ENCODE data around the gene TRPM7.

Gene TRPM7

GRCh38 chr15:50546566-50546965 is 140.0 kb downstream of the TRPM7 start, which contains the start of gene USP50:
Gene USP50 (minus strand): TSS chr15:50546666. CDS start chr15:50546525, 141 bp downstream.
- Histone ChIP-seq H3K9me2 (replicated peaks; ENCODE audit: control insufficient read depth, low read length) (no peaks in the 10 kb centered on the region), H3K36me3 (ENCODE audit: control insufficient read depth, low read length) (no peaks in the 10 kb centered on the region), H3K4me1 (ENCODE audit: control insufficient read depth, low read length) (no peaks in the 10 kb centered on the region), H3K4me2 (ENCODE audit: low read length) (no peak within 1 kb of the TSS), H3K9me3 (ENCODE audit: control insufficient read depth, insufficient read depth, low read length) (no peaks in the 10 kb centered on the region), H3F3A (ENCODE audit: control insufficient read depth, insufficient read depth) (0 out of 2 replicates have a peak, but pooled peaks cover 5% of the 10 kb centered on the region), H3K27ac (ENCODE audit: low read depth, low read length) (no peak within 1 kb of the TSS), H4K20me1 (ENCODE audit: control insufficient read depth, insufficient read depth, low read depth, low read length) (no peaks in the 10 kb centered on the region), H3K4me3 (ENCODE audit: low read length) (no peak within 1 kb of the TSS), H3K79me2 (ENCODE audit: control insufficient read depth, low read length) (no peaks in the 10 kb centered on the region), H3K27me3 (ENCODE audit: control insufficient read depth, low read length) (peaks cover 4% of the 10 kb centered on the region)
- TF ChIP-seq CTCF (IDR thresholded peaks at IDR 0.05; ENCODE audit: low read depth, low read length, poor library complexity, severe bottlenecking): no peak
- no peak for TF ChIP-seq EZH2phosphoT487 (IDR thresholded peaks at IDR 0.05; ENCODE audit: borderline replicate concordance, low read length)

GRCh38 chr15:50544368-50544767 is 142.2 kb downstream of the TRPM7 start:
- no peak overlapping the region for H3K4me2 ChIP-seq (ENCODE audit: low read length)

GRCh38 chr15:50543556-50543955 is 143.0 kb downstream of the TRPM7 start:
- no peaks in the 10 kb centered on the region for H3F3A ChIP-seq (ENCODE audit: control insufficient read depth, insufficient read depth)
- H3K79me2 ChIP-seq (ENCODE audit: control insufficient read depth, low read length): no peaks in the 10 kb centered on the region
- no peak overlapping the region for H3K4me3 ChIP-seq (ENCODE audit: low read length)
- no peaks in the 10 kb centered on the region for H3K9me3 ChIP-seq (ENCODE audit: control insufficient read depth, insufficient read depth, low read length)
- no peaks in the 10 kb centered on the region for H3K36me3 ChIP-seq (ENCODE audit: control insufficient read depth, low read length)
- H3K27me3 ChIP-seq (ENCODE audit: control insufficient read depth, low read length): peaks cover 4% of the 10 kb centered on the region
- H3K27ac ChIP-seq (ENCODE audit: low read depth, low read length): no peak overlapping the region
- no peaks in the 10 kb centered on the region for H3K9me2 ChIP-seq (replicated peaks; ENCODE audit: control insufficient read depth, low read length)
- TF ChIP-seq EZH2phosphoT487 (IDR thresholded peaks at IDR 0.05; ENCODE audit: borderline replicate concordance, low read length) (no peak), CTCF (IDR thresholded peaks at IDR 0.05; ENCODE audit: low read depth, low read length, poor library complexity, severe bottlenecking) (no peak)
- H3K4me1 ChIP-seq (ENCODE audit: control insufficient read depth, low read length): no peaks in the 10 kb centered on the region
- H3K4me2 ChIP-seq (ENCODE audit: low read length): no peak overlapping the region
- no peaks in the 10 kb centered on the region for H4K20me1 ChIP-seq (ENCODE audit: control insufficient read depth, insufficient read depth, low read depth, low read length)

More at GRCh38 chr15:50544368-50544767, 142.2 kb downstream of the TRPM7 start:
- Histone ChIP-seq H3K4me3 (ENCODE audit: low read length) (no peak overlapping the region), H3K9me3 (ENCODE audit: control insufficient read depth, insufficient read depth, low read length) (no peaks in the 10 kb centered on the region), H3K4me1 (ENCODE audit: control insufficient read depth, low read length) (no peaks in the 10 kb centered on the region), H4K20me1 (ENCODE audit: control insufficient read depth, insufficient read depth, low read depth, low read length) (no peaks in the 10 kb centered on the region), H3K27ac (ENCODE audit: low read depth, low read length) (no peak overlapping the region), H3K36me3 (ENCODE audit: control insufficient read depth, low read length) (no peaks in the 10 kb centered on the region), H3K27me3 (ENCODE audit: control insufficient read depth, low read length) (peaks cover 4% of the 10 kb centered on the region), H3K9me2 (replicated peaks; ENCODE audit: control insufficient read depth, low read length) (no peaks in the 10 kb centered on the region), H3F3A (ENCODE audit: control insufficient read depth, insufficient read depth) (no peaks in the 10 kb centered on the region), H3K79me2 (ENCODE audit: control insufficient read depth, low read length) (no peaks in the 10 kb centered on the region)
- TF ChIP-seq CTCF (IDR thresholded peaks at IDR 0.05; ENCODE audit: low read depth, low read length, poor library complexity, severe bottlenecking): no peak
- no peak for TF ChIP-seq EZH2phosphoT487 (IDR thresholded peaks at IDR 0.05; ENCODE audit: borderline replicate concordance, low read length)
